ENCODE results near the gene NLE1.
"Not testable (repeated sequence)": the region's sequence is repeated elsewhere in the genome, so short reads cannot be mapped to it uniquely, and the experiment has no call there.

Gene NLE1

GRCh38 chr17:35127751-35128514 is 14.2 kb downstream of the NLE1 start:
- peak; percentile 66 for DNase-seq (ENCODE audit: low spot score)

DNA sequence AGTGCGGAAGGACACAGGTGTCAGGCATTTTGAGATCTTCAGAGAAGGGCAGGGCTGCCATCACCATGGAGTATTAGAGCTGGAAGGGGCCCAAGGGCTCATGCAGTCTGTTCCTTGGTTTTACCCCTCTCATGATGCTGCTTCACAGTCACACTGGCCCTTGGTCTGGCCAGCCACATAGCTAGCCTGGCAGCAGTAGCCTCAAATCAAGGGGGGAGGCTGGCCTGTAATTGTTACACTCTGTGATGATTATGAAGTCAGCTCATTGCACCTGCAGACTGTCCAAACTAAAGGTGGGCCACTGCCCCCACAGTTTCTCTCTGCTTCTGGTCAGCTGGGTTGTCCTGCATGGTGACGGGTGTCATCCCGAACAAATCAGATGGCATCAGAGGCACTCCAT is 20.8 kb downstream of the NLE1 start, which contains the start of gene FNDC8:
Gene FNDC8, plus strand, starts transcription at position 301 of the 400 bp plus-strand sequence. Its CDS starts 79 bp downstream, at position 380.
- DNase-seq (ENCODE audit: low spot score): no peak

DNA sequence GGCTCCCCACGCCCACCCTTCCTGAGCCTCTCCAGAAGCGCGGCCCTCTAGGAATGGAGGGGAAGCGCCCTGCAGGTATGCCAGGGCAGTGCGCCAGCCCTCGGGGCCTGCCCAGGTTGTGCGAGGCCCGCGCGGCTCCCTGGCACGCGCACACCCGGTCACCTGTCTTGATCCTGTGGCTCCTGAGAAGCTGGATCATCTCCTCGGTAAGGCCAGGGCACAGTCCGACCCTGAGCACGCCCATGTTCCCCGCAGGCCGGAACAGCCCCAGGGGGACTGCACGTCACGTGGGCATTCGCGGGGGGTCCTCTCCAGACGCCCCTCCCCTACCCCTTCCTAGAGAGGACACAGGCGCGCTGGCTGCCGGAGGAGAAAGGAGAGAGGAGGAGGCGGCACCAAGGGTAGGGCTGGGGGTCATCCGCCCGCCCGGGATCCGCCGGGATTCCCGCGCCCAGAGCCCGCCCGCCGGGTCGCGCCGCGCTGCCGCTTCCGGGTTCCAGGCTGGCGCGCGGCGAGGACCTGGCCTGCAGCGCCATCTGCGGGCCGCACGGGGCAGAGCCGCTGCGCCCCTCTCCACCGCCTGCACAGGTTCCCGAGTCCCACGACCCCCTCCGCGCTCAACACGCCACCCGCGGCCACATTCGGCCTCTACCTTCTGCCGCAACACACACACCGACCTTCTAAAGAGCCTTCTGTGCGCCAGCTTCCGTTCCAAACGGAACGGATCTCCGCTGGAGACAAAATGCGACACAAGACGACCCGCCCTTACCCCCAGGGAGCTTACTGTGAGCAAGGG is 22.5 kb downstream of the NLE1 start, which contains the start of gene RAD51D:
Gene RAD51D, minus strand, starts transcription at position 491 of the 796 bp plus-strand sequence. Its CDS starts 247 bp downstream, at position 244.
- DNase-seq (ENCODE audit: low spot score): peak; percentile 90

- DNase-seq (ENCODE audit: low spot score): peak; percentile 38
Measured at GRCh38 chr17:35117984-35118383, 24.1 kb downstream of the NLE1 start.

- no peak for DNase-seq (ENCODE audit: low spot score)
Measured at GRCh38 chr17:35116845-35117244, 25.3 kb downstream of the NLE1 start.

DNA sequence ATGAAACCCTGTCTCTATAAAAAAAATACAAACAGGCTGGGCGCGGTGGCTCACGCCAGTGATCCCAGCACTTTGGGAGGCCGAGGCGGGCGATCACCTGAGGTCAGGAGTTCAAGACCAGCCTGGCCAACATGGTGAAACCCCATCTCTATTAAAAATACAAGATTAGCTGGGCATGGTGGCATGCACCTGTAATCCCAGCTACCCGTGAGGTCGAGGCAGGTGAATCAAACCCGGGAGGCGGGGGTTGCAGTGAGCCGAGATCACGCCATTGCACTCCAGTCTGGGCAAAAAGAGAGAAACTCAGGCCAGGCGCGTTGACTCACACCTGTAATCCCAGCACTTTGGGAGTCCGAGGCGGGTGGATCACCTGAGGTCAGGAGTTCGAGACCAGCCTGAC is 31.3 kb downstream of the NLE1 start:
- not testable (repeated sequence) for DNase-seq (ENCODE audit: low spot score)

DNA sequence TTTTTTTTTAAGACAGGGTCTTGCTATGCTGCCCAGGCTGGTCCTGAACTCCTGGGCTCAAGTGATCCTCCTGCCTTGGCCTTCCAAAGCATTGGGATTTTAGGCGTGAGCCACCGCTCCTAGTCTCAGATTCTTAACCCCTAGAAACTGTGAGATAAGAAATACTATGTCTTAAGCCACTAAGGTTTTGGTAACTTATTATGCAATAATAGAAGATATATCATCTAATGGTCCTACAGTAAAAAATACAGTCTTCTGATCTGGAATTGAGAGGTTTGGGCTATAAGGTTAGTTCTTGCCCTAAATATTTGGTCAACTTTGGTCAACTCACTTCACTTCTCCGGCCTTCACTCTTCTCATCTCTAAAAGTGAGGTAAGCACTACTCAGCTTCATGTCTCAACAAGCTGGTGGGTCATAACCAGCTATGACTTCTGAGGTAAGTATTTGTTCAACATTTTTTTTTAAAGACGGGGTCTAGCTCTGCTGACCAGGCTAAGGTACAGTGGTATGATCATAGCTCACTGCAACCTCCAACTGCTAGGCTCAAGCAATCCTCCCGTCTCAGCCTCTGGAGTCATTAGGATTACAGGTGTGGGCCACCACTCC is 37.2 kb downstream of the NLE1 start:
- DNase-seq (ENCODE audit: low spot score): no peak

DNA sequence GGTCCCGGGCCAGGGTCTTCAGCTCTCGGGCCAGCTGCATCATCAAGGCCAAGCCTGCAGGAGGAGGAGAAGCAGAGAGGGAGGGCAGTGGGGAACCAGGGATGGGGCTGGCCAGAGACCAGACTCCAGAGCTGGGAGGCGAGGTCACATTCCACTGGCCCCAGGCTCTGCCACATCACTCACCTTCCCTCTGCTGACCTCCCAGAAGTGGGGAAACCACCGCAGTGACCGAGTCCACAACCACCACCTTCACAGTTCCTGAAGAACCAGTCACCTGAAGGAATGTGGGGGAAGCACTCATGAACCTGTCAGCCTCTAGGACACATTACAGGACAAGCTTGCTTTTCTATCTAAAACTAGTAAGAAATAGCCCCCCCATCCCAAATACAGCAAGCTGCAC is 38.8 kb downstream of the NLE1 start:
- DNase-seq (ENCODE audit: low spot score): no peak

DNA sequence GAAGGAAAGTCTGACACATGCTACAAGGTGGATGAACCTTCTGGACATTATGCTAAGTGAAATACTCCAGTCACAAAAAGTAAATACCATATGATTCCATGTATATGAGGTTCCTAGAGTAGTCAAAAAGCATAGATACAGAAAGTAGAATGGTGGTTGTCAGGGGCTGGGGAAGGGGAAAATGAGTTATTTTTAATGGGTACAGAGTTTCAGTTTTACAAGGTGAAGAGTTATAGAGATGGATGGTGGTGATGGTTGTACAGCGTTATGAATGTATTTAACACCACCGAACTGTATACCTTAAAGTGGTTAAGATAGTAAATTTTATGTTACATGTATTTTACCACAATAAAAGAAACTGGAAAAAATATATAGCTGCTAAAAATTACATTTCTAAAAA is 40.4 kb downstream of the NLE1 start:
- DNase-seq (ENCODE audit: low spot score): no peak

- no peak for DNase-seq (ENCODE audit: low spot score)
Measured at GRCh38 chr17:35101036-35101435, 41.1 kb downstream of the NLE1 start.

DNA sequence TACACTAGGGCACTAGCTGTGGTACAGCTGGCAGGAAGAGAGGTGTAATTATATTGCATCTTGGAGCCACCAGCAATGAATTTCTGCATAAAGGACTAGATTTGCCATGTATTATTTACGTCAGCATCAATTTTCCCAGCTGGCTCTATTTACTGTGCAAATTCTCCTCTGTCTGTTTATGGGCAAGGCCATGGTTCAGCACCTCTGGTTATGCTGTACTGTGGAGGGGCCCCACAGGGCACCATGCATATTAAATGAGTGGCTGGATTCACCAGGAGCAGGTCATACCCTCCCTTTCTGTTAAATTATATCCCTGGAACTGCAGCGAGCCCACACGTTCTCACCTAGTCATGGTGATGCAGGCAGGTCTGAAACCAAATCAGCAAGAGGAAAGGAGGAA is 42.2 kb downstream of the NLE1 start:
- DNase-seq (ENCODE audit: low spot score): no peak

DNA sequence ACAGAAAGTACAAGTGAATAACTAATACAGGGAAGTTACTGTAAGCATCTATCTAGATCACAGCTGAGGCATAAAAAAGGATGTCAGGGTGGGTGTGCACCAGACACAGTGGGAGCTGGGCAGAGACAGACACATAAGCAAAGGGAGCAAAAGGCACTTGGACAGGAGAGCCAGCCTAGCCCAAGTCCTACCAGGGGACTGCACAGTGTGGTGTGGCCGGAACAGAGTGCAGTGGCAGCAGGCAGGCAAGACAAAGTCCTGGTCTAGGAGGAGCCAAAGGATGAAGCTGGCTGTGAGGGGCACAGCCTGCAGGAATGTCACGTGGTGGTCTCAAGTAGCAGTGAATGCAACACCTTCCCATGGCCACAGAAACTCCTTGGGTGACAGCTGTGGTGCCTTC is 44.3 kb downstream of the NLE1 start:
- DNase-seq (ENCODE audit: low spot score): no peak

DNA sequence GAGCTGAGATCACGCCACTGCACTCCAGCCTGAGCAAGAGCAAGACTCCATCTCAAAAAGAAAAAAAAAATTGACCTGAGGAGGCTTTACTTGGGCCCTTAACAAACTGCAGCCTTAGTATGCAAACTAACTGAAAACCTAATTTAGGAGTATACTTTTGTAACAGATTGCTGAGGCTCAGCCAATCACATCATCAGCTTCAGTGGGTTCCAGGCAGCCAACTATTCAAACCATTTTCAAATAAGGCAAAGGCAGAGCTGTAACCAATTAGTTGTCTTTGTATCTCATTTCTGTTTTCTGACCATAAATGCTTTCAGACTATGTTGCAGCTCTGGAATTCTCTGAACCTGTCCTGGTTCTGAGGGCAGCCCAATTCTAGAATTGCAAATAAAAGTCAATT is 46.4 kb downstream of the NLE1 start:
- DNase-seq (ENCODE audit: low spot score): no peak

GRCh38 chr17:35094902-35095301 is 47.2 kb downstream of the NLE1 start:
- DNase-seq (ENCODE audit: low spot score): peak; percentile 87

DNA sequence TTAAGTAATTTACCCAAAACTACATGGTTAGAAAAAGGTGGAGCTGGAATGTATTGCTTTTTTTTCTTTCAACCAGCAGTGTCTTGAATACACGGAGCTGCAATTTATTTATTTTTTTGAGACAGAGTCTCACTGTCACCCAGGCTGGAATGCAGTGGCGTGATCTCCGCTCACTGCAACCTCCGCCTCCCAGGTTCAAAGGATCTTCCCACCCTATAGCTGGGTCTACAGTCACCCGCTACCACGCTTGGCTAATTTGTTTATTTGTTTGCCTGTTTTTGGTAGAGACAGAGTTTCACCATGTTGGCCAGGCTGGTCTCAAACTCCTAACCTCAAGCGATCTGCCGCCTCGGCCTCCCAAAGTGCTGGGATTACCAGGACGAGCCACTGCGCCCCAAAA is 51.4 kb downstream of the NLE1 start:
- DNase-seq (ENCODE audit: low spot score): not testable (repeated sequence)

DNA sequence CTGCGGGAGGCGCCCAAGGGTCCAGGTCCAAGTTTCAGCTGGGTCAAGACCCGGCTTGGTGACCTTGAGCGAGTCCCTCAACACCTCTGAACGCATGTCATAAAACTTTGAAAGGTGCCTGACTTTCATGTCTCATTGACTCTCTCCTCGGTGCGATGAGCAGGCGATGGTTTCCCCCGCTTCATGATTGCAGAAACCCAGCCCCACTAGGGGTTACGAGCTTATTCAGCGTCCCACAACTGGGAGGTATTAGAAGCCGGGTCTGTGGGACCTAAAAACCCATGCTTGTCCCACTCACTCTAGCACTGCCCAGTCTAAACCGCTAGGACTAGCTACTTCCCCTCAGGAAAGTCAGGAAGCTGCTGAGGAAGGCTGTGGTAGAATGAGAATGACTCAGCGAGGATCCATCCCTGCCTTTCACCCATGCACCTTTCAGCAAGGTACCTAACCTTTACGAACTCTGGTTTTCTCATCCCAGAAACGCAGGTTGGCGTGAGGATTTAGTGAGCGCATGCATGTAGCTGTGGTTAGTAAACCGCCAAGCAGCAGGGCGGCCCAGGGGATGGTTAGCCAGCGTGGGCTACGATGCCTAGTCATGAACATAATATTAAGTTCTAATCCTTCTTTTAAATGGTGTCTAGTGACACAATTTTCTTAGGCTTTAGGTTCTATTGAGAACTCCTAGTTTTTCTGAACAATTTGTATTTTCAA is 52.4 kb downstream of the NLE1 start:
- peak; percentile 27 for DNase-seq (ENCODE audit: low spot score)

DNA sequence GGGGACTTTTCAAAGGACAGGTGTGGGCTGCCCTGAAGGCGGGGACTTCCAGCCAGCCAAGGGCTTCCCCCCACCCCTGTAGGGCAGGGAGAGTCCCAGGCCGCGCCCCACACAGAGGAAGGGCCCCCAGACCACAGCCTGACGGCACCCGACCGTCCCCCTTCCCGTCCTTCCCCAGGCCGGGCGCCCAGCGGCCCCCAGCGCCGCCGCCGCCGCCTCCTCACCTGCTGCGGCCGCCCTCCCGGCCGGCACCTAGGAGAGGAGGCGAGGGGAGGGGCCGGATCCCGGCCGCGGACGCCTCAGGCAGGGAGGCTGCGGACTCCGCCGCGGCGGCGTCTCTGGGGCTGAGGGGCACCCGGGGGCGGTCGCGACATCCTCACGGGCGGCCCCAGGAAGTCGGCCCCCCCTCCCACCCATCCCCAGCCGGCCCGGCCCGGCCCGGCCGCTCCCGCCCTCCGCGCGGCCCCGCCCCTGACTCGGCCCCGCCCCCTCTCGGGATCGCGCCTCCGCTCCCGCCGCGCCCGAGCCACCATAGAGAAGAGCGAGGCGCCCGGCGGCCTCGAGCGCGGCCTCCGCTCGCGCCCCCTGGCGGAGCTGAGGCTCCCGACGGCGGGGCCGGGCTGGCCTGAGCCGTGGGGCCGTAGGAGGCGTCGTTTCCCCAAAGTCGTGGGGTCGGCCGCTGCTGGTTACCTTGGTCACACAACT is 53.1 kb downstream of the NLE1 start:
- DNase-seq (ENCODE audit: low spot score): peak; percentile 90

- DNase-seq (ENCODE audit: low spot score): peak; percentile 47
Measured at GRCh38 chr17:35088356-35088880, 53.7 kb downstream of the NLE1 start.

- DNase-seq (ENCODE audit: low spot score): peak; percentile 4
Measured at GRCh38 chr17:35087731-35088355, 54.3 kb downstream of the NLE1 start.

DNA sequence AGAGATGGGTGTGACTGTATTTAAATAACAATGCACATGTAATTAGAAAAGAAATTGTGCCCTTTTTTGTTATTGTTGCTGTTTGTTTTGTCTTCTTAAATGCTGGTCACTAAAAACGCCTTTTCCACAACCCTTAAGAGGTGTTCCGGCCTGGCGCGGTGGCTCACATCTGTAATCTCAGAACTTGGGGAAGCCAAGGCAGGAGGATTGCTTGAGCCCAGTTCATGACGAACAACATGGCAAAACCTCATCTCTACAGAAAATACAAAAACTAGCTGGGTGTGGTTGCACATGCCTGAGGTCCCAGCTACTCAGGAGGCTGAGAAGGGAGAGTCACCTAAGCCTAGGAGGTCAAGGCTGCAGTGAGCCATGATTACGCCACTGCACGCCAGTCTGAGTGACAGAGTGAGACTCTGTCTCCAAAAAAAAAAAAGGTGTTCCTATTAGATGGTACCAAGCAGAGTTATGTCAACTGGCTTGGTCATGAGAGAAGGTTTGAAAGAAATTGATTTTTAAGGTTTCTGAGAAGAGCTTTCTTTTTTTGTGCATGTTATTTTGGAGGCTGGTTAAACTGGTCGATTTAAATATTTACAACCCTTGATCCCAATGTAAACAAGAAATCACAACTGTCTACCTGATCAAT is 55.1 kb downstream of the NLE1 start:
- DNase-seq (ENCODE audit: low spot score): no peak

All from AG08395 (cell line).